Measurements from ENCODE around the gene IKZF3.
A peak's percentile ranks its signal among the peaks of the same experiment; 100 is the strongest.

Gene IKZF3

DNA sequence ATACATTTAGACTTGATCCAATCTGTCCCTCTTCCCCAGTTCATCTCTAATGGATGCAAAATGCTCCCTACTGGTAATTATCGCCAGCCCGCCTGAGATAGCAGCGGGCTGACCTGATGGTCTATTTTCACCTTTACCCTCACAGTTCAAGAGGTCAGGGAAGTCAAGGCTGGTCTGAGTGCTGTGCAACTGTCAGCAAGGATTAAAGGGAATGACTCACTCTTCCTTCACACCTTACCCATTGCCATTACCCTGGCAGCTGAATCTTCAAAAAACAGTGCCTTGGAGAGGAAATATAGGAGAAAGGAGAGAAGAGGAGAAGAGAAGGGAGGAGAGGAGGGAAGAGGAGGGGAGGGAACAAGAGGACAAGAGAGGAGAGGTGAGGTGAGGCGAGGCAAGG is 90.1 kb downstream of the IKZF3 start:
- DNase-seq (ENCODE audit: low read depth) = no peak

DNA sequence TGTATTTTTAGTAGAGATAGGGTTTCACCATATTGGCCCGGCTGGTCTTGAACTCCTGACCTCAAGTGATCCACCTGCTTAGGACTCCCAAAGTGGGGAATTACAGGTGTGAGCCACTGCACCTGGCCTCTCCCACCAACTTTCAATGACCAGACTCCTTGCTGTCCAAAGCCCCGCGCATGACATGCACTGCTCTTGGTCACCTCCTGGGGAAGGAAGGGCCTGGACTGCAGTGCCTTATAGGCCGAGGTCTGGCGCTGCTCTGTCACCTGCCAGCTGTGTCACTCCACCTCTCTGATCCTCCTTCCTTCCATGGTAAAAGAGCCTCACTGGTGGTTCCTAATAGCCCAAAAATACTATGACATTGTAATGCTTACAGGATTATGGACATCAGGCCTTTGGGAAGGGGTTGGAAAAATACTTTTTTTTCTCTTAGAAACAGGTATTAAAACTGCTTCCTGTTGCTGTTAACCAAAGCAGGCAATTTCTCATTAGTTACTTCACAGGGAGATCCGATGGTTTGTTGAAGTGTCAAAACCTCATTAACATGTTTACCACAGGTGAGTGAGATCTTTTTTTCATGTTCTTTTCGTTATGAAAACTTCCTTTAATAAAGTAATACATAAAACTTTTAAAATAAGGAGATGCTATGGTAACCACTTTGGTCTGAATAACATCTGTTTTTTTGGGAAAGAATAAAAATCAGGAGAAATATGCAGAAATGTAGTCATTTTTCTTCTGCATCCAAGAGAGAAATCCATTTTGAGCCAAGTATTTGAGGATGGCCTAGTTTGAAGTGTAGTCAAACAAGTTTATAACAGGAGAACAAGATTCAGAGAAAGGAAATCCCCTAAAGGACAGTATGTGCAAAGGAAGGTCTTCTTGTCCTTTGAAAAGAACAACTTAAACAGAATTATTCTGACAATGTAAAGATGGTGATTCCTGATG is 90.9 kb downstream of the IKZF3 start:
- TF ChIP-seq, protein P1, sequence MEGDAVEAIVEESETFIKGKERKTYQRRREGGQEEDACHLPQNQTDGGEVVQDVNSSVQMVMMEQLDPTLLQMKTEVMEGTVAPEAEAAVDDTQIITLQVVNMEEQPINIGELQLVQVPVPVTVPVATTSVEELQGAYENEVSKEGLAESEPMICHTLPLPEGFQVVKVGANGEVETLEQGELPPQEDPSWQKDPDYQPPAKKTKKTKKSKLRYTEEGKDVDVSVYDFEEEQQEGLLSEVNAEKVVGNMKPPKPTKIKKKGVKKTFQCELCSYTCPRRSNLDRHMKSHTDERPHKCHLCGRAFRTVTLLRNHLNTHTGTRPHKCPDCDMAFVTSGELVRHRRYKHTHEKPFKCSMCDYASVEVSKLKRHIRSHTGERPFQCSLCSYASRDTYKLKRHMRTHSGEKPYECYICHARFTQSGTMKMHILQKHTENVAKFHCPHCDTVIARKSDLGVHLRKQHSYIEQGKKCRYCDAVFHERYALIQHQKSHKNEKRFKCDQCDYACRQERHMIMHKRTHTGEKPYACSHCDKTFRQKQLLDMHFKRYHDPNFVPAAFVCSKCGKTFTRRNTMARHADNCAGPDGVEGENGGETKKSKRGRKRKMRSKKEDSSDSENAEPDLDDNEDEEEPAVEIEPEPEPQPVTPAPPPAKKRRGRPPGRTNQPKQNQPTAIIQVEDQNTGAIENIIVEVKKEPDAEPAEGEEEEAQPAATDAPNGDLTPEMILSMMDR (IDR thresholded peaks at IDR 0.05; ENCODE audit: control insufficient read depth, extremely low read depth, insufficient read depth) = no peak
- DNase-seq (ENCODE audit: low read depth) = no peak
- no peak overlapping the region for H3K4me3 ChIP-seq (ENCODE audit: low read depth, low read length)

More for the DNA sequence above, 90.1 kb downstream of the IKZF3 start:
- TF ChIP-seq, protein P1 (IDR thresholded peaks at IDR 0.05; ENCODE audit: control insufficient read depth, extremely low read depth, insufficient read depth) = no peak
- H3K4me3 ChIP-seq (ENCODE audit: low read depth, low read length) = no peak overlapping the region

DNA sequence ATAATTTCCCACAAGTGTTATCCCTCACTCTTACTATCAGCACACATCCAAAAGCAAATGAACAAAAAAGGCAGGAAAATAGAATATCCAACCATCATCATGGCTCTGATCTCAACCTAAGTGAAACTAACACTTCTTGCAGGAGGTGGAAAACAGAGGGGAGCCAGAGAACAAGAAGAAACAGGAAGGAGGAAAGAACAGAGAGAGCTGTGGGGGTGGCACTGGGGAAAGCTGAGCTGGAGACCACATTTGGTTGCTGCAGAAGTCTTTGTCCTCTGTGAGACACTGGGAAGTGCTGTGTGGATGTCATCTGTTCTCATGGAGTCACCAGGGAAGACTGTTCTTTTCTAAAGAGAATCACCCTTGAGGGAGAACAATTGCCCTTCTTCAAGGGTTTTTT is 91.7 kb downstream of the IKZF3 start:
- TF ChIP-seq, protein P1 (IDR thresholded peaks at IDR 0.05; ENCODE audit: control insufficient read depth, extremely low read depth, insufficient read depth) = no peak
- DNase-seq (ENCODE audit: low read depth) = no peak
- H3K4me3 ChIP-seq (ENCODE audit: low read depth, low read length) = no peak overlapping the region

DNA sequence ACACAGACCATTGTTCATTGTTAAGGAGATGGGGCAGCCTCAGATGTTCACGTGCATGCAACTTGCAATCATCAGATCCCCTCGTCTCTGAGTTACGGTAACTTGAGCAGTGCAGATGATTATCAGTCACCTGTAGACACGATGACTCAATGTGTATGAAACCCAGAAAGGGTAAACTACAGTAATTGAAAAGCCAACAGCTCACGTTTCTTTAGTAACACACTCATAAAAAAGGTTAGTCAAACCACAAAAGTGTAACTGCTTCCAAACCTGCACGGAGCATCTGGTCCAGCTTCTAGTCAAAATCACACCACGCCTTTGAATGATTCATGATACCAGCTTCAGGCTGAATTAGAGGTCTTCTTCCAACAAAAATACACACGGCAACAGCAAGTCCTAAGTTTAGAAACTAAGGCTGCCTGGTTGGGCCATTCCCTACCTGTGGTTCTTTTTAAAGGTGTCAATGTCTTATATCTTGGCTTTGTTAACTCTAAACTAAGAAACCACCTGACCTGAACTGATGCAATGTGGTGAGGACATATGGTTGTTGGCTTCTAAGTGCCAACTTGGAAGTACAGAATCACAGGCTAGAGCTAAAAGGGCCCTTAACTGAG is 94.0 kb downstream of the IKZF3 start:
- DNase-seq (ENCODE audit: low read depth) = peak; percentile 50
- H3K4me3 ChIP-seq (ENCODE audit: low read depth, low read length) = no peak overlapping the region
- TF ChIP-seq, protein P1 (IDR thresholded peaks at IDR 0.05; ENCODE audit: control insufficient read depth, extremely low read depth, insufficient read depth) = no peak

DNA sequence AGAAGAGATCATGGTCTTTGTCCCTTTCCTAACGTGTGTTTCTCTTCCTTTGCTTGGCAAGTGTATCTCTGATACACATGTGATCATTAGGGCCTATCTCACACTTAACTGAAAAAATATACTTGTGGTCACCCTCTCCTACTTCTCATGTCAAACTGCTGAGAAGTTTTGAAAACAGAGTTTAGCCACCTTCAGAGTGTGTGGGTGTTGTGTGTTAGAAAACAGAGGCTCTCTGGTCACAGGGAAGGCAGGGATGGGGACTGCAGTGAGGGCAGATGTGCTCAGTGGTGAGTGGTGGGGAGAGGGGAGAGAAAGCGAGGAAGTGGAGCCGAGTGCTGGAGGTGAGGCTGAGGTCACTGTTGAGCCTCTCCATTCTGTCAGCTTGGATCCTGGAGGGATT is 97.0 kb downstream of the IKZF3 start:
- DNase-seq (ENCODE audit: low read depth) = no peak
- H3K4me3 ChIP-seq (ENCODE audit: low read depth, low read length) = no peak overlapping the region
- TF ChIP-seq, protein P1 (IDR thresholded peaks at IDR 0.05; ENCODE audit: control insufficient read depth, extremely low read depth, insufficient read depth) = no peak

DNA sequence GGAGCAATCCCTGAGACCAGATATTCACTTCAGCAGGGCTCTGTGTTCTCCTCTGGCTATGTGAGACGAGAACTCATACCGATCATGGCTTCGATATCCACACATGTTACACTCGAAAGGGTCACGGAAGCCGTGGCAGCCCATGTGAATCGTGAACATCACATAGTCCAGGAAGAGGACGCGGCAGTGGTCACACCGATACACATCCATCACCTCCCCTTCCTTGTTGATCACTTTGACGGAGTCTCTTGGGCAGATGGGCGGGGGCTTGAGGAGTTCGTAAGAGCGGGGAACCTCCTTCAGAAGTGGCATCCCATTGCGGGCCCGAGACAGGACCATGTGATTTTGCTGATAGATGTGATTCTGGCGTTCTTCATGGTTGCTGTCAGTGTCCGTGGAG is 98.3 kb downstream of the IKZF3 start:
- TF ChIP-seq, protein P1 (IDR thresholded peaks at IDR 0.05; ENCODE audit: control insufficient read depth, extremely low read depth, insufficient read depth) = no peak
- DNase-seq (ENCODE audit: low read depth) = no peak
- H3K4me3 ChIP-seq (ENCODE audit: low read depth, low read length) = no peak overlapping the region

Measured in LNCaP clone FGC (cell line).